Testis (tissue), 2 donors: ENCODE results near the gene DET1.

Source experiments
- POLR2A ChIP-seq: fragments of 450-650 bp; IDR thresholded peaks from one replicate; pipeline ENCODE4 v1.6.1; 2017; ENCODE audit warnings: antibody characterized with exemption, mild to moderate bottlenecking, moderate library complexity
- TF ChIP-seq, protein P1 (sequence below), 3 experiments: fragments of 450-650 bp in 2 of 3; fragments of 200-600 bp in 1 of 3; sonication (generic) in 1 of 3; IDR thresholded peaks; one replicate each; pipeline ENCODE4 v1.5.1; 2016 to 2019; ENCODE audit warnings: antibody characterized with exemption in 3 of 3, mild to moderate bottlenecking in 2 of 3, moderate library complexity in 1 of 3

DNA sequence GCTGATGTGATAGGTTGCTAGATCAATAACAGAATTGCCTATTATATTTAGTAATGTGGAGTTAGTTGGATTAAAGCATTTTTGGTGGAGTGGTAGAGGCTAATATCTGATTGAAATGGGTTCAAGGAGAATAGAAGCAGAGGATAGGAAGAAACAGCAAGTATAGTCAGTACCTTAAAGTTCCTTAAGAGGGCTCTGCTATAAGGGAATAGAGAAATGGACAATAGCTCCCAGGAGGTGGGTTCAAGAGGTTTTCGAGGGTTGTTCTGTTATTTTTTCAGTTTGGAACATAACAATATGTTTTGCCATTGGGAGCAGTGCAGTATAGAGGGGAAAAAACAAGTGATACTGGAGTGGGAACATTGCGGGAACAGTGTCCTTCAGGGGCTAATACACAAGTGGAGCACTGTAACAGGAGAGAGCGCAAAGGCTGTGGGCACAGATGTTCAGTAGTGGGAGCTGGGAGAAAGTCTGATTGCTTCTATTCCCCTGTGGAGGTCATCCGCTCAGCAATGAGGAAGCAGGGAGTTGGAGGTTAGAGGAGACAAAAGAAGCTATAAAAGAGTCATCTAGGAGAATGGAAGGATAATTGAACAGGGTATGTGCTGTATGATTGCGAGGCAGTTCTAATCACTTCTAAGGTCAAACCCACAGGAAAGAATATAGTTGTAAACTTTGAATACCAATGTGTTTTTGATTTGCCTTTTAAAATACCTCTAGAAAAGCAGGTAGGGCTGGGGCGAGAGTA, 75.7 kb downstream of the DET1 start:
- TF ChIP-seq, protein P1, sequence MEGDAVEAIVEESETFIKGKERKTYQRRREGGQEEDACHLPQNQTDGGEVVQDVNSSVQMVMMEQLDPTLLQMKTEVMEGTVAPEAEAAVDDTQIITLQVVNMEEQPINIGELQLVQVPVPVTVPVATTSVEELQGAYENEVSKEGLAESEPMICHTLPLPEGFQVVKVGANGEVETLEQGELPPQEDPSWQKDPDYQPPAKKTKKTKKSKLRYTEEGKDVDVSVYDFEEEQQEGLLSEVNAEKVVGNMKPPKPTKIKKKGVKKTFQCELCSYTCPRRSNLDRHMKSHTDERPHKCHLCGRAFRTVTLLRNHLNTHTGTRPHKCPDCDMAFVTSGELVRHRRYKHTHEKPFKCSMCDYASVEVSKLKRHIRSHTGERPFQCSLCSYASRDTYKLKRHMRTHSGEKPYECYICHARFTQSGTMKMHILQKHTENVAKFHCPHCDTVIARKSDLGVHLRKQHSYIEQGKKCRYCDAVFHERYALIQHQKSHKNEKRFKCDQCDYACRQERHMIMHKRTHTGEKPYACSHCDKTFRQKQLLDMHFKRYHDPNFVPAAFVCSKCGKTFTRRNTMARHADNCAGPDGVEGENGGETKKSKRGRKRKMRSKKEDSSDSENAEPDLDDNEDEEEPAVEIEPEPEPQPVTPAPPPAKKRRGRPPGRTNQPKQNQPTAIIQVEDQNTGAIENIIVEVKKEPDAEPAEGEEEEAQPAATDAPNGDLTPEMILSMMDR (IDR thresholded peaks at IDR 0.05): no peak
- TF ChIP-seq POLR2A: no peak
